Esophagus muscularis mucosa (tissue), 4 donors: ENCODE data around the gene RPS21. TPM values are rescaled to one million over a fixed set of nuclear protein-coding genes. Genes with fewer than 3 reads are reported as not detected.

Experiments used
- DNase-seq: peaks from one replicate; pipeline ENCODE4 v3.0.0-alpha.2; 2017; ENCODE audit errors: extremely low spot score
- H3K27ac ChIP-seq, 4 donors: fragments of 200-600 bp; sonication (generic); replicated peaks in 1 of 4; 1 replicate in 3 of 4; 2 replicates in 1 of 4; pipeline ENCODE4 v1.5.1; 2016 to 2019; ENCODE audit warnings: mild to moderate bottlenecking in 1 of 4
- H3K27me3 ChIP-seq, 4 donors: fragments of 200-600 bp; sonication (generic); one replicate each; pipeline versions ENCODE4 v1.5.1 to v1.6.0; 2016 to 2019
- H3K36me3 ChIP-seq, 4 donors: fragments of 200-600 bp; sonication (generic); one replicate each; pipeline ENCODE4 v1.5.1; 2016 to 2019
- H3K4me1 ChIP-seq, 4 donors: fragments of 200-600 bp; sonication (generic); one replicate each; pipeline ENCODE4 v1.5.1; 2016 to 2019
- H3K4me3 ChIP-seq, 4 donors: fragments of 200-600 bp; sonication (generic); 1 replicate in 2 of 4; 2 replicates in 2 of 4; pipeline ENCODE4 v1.5.1; 2016 to 2019; ENCODE audit warnings: mild to moderate bottlenecking in 4 of 4, moderate library complexity in 1 of 4
- H3K9me3 ChIP-seq, 4 donors: fragments of 200-600 bp; sonication (generic); 1 replicate in 3 of 4; 2 replicates in 1 of 4; pipeline ENCODE4 v1.5.1; 2016 to 2019
- EP300 ChIP-seq: sonication (generic); formaldehyde crosslinking; IDR thresholded peaks from one replicate; pipeline ENCODE4 v1.6.1; 2017; ENCODE audit warnings: antibody characterized with exemption
- POLR2A ChIP-seq: fragments of 450-650 bp; IDR thresholded peaks from one replicate; pipeline ENCODE4 v1.6.1; 2017; ENCODE audit warnings: antibody characterized with exemption, moderate library complexity, mild to moderate bottlenecking, low read depth
- POLR2AphosphoS5 ChIP-seq, 2 donors: sonication (generic); formaldehyde crosslinking; IDR thresholded peaks; one replicate each; pipeline ENCODE4 v1.6.1; 2017; ENCODE audit warnings: antibody characterized with exemption in 2 of 2
- WGBS: methylation state at CpG from one replicate; pipeline ENCODE4 v1.1.5; 2018; 5-methylcytosine and 5-hydroxymethylcytosine counted together
- intact Hi-C: fragments of 100-400 bp; cut with DNase I; formaldehyde crosslinking; loops from one replicate; pipeline ENCODE4 v1.15.1; 2023
- total RNA-seq, 4 donors: library from RNA; depleted of rRNA; stranded (reverse); fragments of >200 nt; gene quantifications; one replicate each; pipeline versions ENCODE4 v1.1.0 to v1.2.1, GENCODE V29; 2016
- TF ChIP-seq, protein P1 (sequence below), 3 experiments: fragments of 200-600 bp in 2 of 3; fragments of 450-650 bp in 1 of 3; sonication (generic) in 2 of 3; IDR thresholded peaks; one replicate each; pipeline ENCODE4 v1.5.1; 2017 to 2019; ENCODE audit warnings: antibody characterized with exemption in 3 of 3, mild to moderate bottlenecking in 2 of 3, moderate library complexity in 1 of 3

RPS21 gene
- total RNA-seq, 4 donors from 2014 or later: 581 to 2,787 (median 1,391) TPM

- TF ChIP-seq POLR2AphosphoS5 (IDR thresholded peaks at IDR 0.05) (no peak), POLR2A (no peak), EP300 (no peak)
- TF ChIP-seq, protein P1, sequence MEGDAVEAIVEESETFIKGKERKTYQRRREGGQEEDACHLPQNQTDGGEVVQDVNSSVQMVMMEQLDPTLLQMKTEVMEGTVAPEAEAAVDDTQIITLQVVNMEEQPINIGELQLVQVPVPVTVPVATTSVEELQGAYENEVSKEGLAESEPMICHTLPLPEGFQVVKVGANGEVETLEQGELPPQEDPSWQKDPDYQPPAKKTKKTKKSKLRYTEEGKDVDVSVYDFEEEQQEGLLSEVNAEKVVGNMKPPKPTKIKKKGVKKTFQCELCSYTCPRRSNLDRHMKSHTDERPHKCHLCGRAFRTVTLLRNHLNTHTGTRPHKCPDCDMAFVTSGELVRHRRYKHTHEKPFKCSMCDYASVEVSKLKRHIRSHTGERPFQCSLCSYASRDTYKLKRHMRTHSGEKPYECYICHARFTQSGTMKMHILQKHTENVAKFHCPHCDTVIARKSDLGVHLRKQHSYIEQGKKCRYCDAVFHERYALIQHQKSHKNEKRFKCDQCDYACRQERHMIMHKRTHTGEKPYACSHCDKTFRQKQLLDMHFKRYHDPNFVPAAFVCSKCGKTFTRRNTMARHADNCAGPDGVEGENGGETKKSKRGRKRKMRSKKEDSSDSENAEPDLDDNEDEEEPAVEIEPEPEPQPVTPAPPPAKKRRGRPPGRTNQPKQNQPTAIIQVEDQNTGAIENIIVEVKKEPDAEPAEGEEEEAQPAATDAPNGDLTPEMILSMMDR (IDR thresholded peaks at IDR 0.05): no peak
- no peaks in the 10 kb centered on the region for H3K36me3 ChIP-seq
- peaks cover 0 to 46% (median 0%) of the 10 kb centered on the region in 4 donors for H3K27me3 ChIP-seq
- DNase-seq: no peak
- intact Hi-C loops: loop anchor here (10.0 kb wide), 1 partner anchor 199 kb away; no protein-coding TSS in a partner anchor
- H3K27ac ChIP-seq: no peak overlapping the region
- no peaks in the 10 kb centered on the region for H3K9me3 ChIP-seq
- H3K4me3 ChIP-seq: no peak overlapping the region
- H3K4me1 ChIP-seq: peaks cover 0 to 4% (median 3%) of the 10 kb centered on the region in 4 donors
- WGBS: 83% methylated on average over 17 of the region's 24 CpGs
These were observed 28.6 kb downstream of the RPS21 start for GRCh38 chr20:62415354-62416111.

GRCh38 chr20:62416651-62417637, 30.0 kb downstream of the RPS21 start:
- H3K4me3 ChIP-seq: no peak overlapping the region
- no peak overlapping the region for H3K27ac ChIP-seq
- H3K4me1 ChIP-seq: no peaks in the 10 kb centered on the region
- H3K36me3 ChIP-seq: no peaks in the 10 kb centered on the region
- H3K27me3 ChIP-seq: peaks cover 0 to 46% (median 0%) of the 10 kb centered on the region in 4 donors
- DNase-seq: no peak
- intact Hi-C loops: loop anchor here (10.0 kb wide), 1 partner anchor 198 kb away; no protein-coding TSS in a partner anchor
- no peak for TF ChIP-seq EP300
- TF ChIP-seq, protein P1 (IDR thresholded peaks at IDR 0.05): no peak
- TF ChIP-seq POLR2A: no peak
- TF ChIP-seq POLR2AphosphoS5 (IDR thresholded peaks at IDR 0.05): no peak
- no peaks in the 10 kb centered on the region for H3K9me3 ChIP-seq
- 81% methylated on average over 37 of the region's 43 CpGs for WGBS

DNA sequence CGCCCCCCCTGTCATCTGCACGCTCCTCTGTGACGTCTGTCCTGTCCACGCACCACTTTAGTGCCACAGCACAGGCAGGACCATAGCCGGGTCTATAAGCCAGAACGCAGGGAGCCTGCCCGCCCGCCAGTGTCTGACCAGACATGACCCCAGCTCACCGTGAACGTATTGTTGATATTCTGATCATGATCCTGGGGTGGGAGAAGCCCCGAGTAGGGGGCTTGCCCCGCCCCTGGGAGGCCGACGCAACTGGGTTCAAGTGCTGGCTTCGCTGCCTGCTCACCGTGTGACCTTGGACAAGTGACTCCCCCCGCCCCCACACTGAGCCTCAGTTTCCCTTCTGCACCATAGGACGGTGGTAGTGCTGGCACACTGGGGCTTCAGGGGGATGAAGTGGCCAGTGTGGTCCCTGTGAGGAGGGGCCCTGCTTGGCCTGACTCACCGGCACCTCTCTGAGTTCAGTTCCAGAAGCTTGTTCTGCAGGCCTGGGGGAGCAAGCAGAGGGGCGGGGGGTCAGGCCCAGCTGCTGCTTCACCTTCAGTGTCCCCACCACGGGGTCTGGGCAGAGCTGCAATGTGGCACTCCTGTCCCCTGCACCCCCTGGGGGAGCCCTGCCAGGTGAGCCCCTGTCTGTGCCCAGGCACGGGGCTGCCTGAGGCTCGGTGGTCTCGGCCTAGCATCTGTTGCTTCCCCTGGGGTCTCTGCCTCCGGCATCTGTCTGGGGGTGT, 31.2 kb downstream of the RPS21 start:
- H3K4me3 ChIP-seq: no peak overlapping the region
- intact Hi-C loops: loop anchor here (10.0 kb wide), 1 partner anchor 197 kb away; no protein-coding TSS in a partner anchor
- WGBS: 79% methylated on average over 20 of the region's 25 CpGs

More for the DNA sequence above, 31.2 kb downstream of the RPS21 start:
- Histone ChIP-seq H3K27ac (no peak overlapping the region), H3K9me3 (no peaks in the 10 kb centered on the region), H3K36me3 (no peaks in the 10 kb centered on the region), H3K27me3 (peaks cover 0 to 53% (median 0%) of the 10 kb centered on the region in 4 donors), H3K4me1 (no peaks in the 10 kb centered on the region)
- TF ChIP-seq POLR2AphosphoS5 (IDR thresholded peaks at IDR 0.05) (no peak), POLR2A (no peak), EP300 (no peak)
- TF ChIP-seq, protein P1 (IDR thresholded peaks at IDR 0.05): no peak
- no peak for DNase-seq
